CD14-positive monocyte (primary cell): ENCODE results near the gene NPEPL1. TPM values are rescaled to one million over a fixed set of nuclear protein-coding genes. Genes with fewer than 3 reads are reported as not detected.

Source experiments
- DNase-seq, 3 donors: peaks; one replicate each; pipeline ENCODE4 v3.0.0-alpha.2; 2011 to 2022
- H2AFZ ChIP-seq: 2 replicates; pipeline ENCODE4 v1.6.0; 2012; ENCODE audit warnings: mild to moderate bottlenecking, low read depth, low read length, inconsistent platforms; ENCODE audit not compliant: insufficient read depth, poor library complexity, severe bottlenecking
- H3K27ac ChIP-seq, 2 donors: 1 replicate in 1 of 2; 2 replicates in 1 of 2; pipeline ENCODE4 v1.5.1; 2012 to 2013; ENCODE audit warnings: low read length in 2 of 2, control low read depth in 1 of 2, inconsistent platforms in 1 of 2, low read depth in 1 of 2, mild to moderate bottlenecking in 1 of 2
- H3K27me3 ChIP-seq, 2 donors: one replicate each; pipeline versions ENCODE4 v1.6.0 to v1.6.1; 2011 to 2013; ENCODE audit warnings: low read length in 2 of 2; ENCODE audit not compliant: control insufficient read depth in 2 of 2, insufficient read depth in 2 of 2
- H3K36me3 ChIP-seq, 2 donors: replicated peaks in 1 of 2; 1 replicate in 1 of 2; 2 replicates in 1 of 2; pipeline versions ENCODE4 v1.5.1 to v1.6.1; 2012 to 2013; ENCODE audit warnings: low read length in 2 of 2, control low read depth in 1 of 2, inconsistent platforms in 1 of 2, mild to moderate bottlenecking in 1 of 2; ENCODE audit not compliant: insufficient read depth in 2 of 2, control insufficient read depth in 1 of 2
- H3K4me1 ChIP-seq, 2 donors: 1 replicate in 1 of 2; 2 replicates in 1 of 2; pipeline versions ENCODE4 v1.5.1 to v1.6.1; 2012 to 2013; ENCODE audit warnings: low read length in 2 of 2, control low read depth in 1 of 2, inconsistent platforms in 1 of 2, mild to moderate bottlenecking in 1 of 2, moderate library complexity in 1 of 2; ENCODE audit not compliant: insufficient read depth in 2 of 2, control insufficient read depth in 1 of 2
- H3K4me2 ChIP-seq: replicated peaks from 2 replicates; pipeline ENCODE3; 2012; ENCODE audit warnings: low read length, moderate library complexity, mild to moderate bottlenecking; ENCODE audit not compliant: poor library complexity, severe bottlenecking; ENCODE audit errors: extremely low read depth
- H3K4me3 ChIP-seq, 3 experiments: fragments of 200-600 bp in 1 of 3; sonication (generic) in 1 of 3; replicated peaks in 1 of 3; 1 replicate in 2 of 3; 2 replicates in 1 of 3; pipeline ENCODE4 v1.5.1; 2011 to 2013; ENCODE audit warnings: low read length in 3 of 3, mild to moderate bottlenecking in 3 of 3, control low read depth in 2 of 3, low read depth in 2 of 3, inconsistent platforms in 1 of 3, moderate library complexity in 1 of 3
- H3K79me2 ChIP-seq: 2 replicates; pipeline ENCODE4 v1.6.0; 2012; ENCODE audit warnings: mild to moderate bottlenecking, control low read depth, inconsistent platforms, low read length, moderate library complexity; ENCODE audit not compliant: insufficient read depth
- H3K9ac ChIP-seq: 2 replicates; pipeline ENCODE4 v1.6.0; 2017; ENCODE audit warnings: low read length, mild to moderate bottlenecking; ENCODE audit not compliant: insufficient read depth, poor library complexity, severe bottlenecking
- H3K9me3 ChIP-seq, 2 donors: replicated peaks in 1 of 2; 1 replicate in 1 of 2; 2 replicates in 1 of 2; pipeline versions ENCODE4 v1.5.1 to v1.6.1; 2012 to 2013; ENCODE audit warnings: low read length in 2 of 2, control low read depth in 1 of 2; ENCODE audit not compliant: control insufficient read depth in 1 of 2, insufficient read depth in 1 of 2
- H4K20me1 ChIP-seq: 2 replicates; pipeline ENCODE4 v1.6.0; 2012; ENCODE audit warnings: mild to moderate bottlenecking, low read length, control low read depth, moderate library complexity; ENCODE audit not compliant: insufficient read depth
- H3K27ac Mint-ChIP-seq, 7 donors: one replicate each; pipeline ENCODE4 v1.8.0; 2020; ENCODE audit warnings: mild to moderate bottlenecking in 7 of 7, mixed read lengths in 7 of 7, moderate library complexity in 6 of 7, inconsistent platforms in 2 of 7
- H3K27me3 Mint-ChIP-seq, 3 donors: one replicate each; pipeline ENCODE4 v1.8.0; 2021 to 2022; ENCODE audit warnings: low read depth in 3 of 3, mild to moderate bottlenecking in 3 of 3, mixed read lengths in 3 of 3, moderate library complexity in 3 of 3, inconsistent platforms in 1 of 3
- H3K36me3 Mint-ChIP-seq, 2 donors: one replicate each; pipeline ENCODE4 v1.8.0; 2020; ENCODE audit warnings: mixed read lengths in 2 of 2, inconsistent platforms in 1 of 2, mild to moderate bottlenecking in 1 of 2
- H3K4me1 Mint-ChIP-seq: one replicate; pipeline ENCODE4 v1.8.0; 2020; ENCODE audit warnings: mild to moderate bottlenecking, mixed read lengths
- H3K4me3 Mint-ChIP-seq, 2 donors: one replicate each; pipeline ENCODE4 v1.8.0; 2020; ENCODE audit warnings: mild to moderate bottlenecking in 2 of 2, mixed read lengths in 2 of 2, moderate library complexity in 1 of 2
- H3K9me3 Mint-ChIP-seq, 7 donors: one replicate each; pipeline ENCODE4 v1.8.0; 2020 to 2022; ENCODE audit warnings: mixed read lengths in 7 of 7, mild to moderate bottlenecking in 6 of 7, moderate library complexity in 6 of 7, inconsistent platforms in 2 of 7
- CTCF ChIP-seq: fragments of 200-600 bp; IDR thresholded peaks from one replicate; pipeline ENCODE4 v1.8.0; 2022; ENCODE audit warnings: antibody characterized with exemption, mild to moderate bottlenecking
- whole genome bisulfite sequencing: methylation state at CpG from one replicate; pipeline ENCODE4 v1.1.5; 2013; ENCODE audit warnings: missing lambda C conversion rate; ENCODE audit not compliant: insufficient coverage; 5-methylcytosine and 5-hydroxymethylcytosine counted together
- intact Hi-C, 2 donors: fragments of 100-400 bp; cut with micrococcal nuclease; formaldehyde crosslinking; loops; one replicate each; pipeline versions ENCODE4 v1.15.0 to v1.15.1; 2023
- polyA plus RNA-seq, 3 donors: library from polyadenylated mRNA; depleted of rRNA in 1 of 3; unstranded in 2 of 3; stranded (reverse) in 1 of 3; fragments of 300-500 nt in 2 of 3; fragments of >200 nt in 1 of 3; fragmentation: Illumina TruSeq in 2 of 3; gene quantifications; 1 replicate in 2 of 3; 2 replicates in 1 of 3; pipeline ENCODE4 v1.2.3, GENCODE V29; 2012 to 2021

The NPEPL1 gene
- polyA plus RNA-seq, 3 donors = 37.6 to 109 (median 39.6) TPM

- peaks cover 0 to 3% of the 10 kb centered on the region in 2 donors for H3K27me3 ChIP-seq
- no peaks in the 10 kb centered on the region for H3K9me3 ChIP-seq
- H3K9me3 Mint-ChIP-seq = peaks cover 0 to 2% (median 0%) of the 10 kb centered on the region in 7 donors
- peaks cover 17 to 21% (median 20%) of the 10 kb centered on the region in 3 donors for H3K27me3 Mint-ChIP-seq
- no peaks in the 10 kb centered on the region for H3K4me1 ChIP-seq
- intact Hi-C loops = no loop called here
- H3K36me3 Mint-ChIP-seq = no peaks in the 10 kb centered on the region
- H3K79me2 ChIP-seq = no peaks in the 10 kb centered on the region
- no peak overlapping the region for H3K27ac ChIP-seq
- H3K4me3 ChIP-seq = no peak overlapping the region
- no peak overlapping the region for H3K4me2 ChIP-seq
- no peaks in the 10 kb centered on the region for H4K20me1 ChIP-seq
- DNase-seq = no peak
- no peak overlapping the region for H3K27ac Mint-ChIP-seq
- H3K4me1 Mint-ChIP-seq = no peaks in the 10 kb centered on the region
- WGBS = 83% methylated on average over 11 of the region's 11 CpGs
- TF ChIP-seq CTCF = no peak
- no peak overlapping the region for H2AFZ ChIP-seq
- H3K9ac ChIP-seq = no peak overlapping the region
- no peaks in the 10 kb centered on the region for H3K36me3 ChIP-seq
- H3K4me3 Mint-ChIP-seq = no peak overlapping the region
Measured at GRCh38 chr20:58746620-58747019, 54.0 kb downstream of the NPEPL1 start.

GRCh38 chr20:58747211-58747610, 54.6 kb downstream of the NPEPL1 start:
- intact Hi-C loops = no loop called here
- TF ChIP-seq CTCF = no peak
- Histone ChIP-seq H2AFZ (no peak overlapping the region), H3K9me3 (no peaks in the 10 kb centered on the region), H3K4me2 (no peak overlapping the region), H3K27me3 (peaks cover 0 to 3% of the 10 kb centered on the region in 2 donors), H3K9ac (no peak overlapping the region), H3K79me2 (no peaks in the 10 kb centered on the region), H3K4me1 (no peaks in the 10 kb centered on the region), H3K36me3 (no peaks in the 10 kb centered on the region), H4K20me1 (no peaks in the 10 kb centered on the region), H3K27ac (no peak overlapping the region), H3K4me3 (no peak overlapping the region)
- WGBS = 93% methylated on average over 6 of the region's 8 CpGs
- no peaks in the 10 kb centered on the region for H3K4me1 Mint-ChIP-seq
- no peaks in the 10 kb centered on the region for H3K36me3 Mint-ChIP-seq
- peaks cover 17 to 22% (median 19%) of the 10 kb centered on the region in 3 donors for H3K27me3 Mint-ChIP-seq
- H3K9me3 Mint-ChIP-seq = peaks cover 0 to 2% (median 0%) of the 10 kb centered on the region in 7 donors
- no peak overlapping the region for H3K27ac Mint-ChIP-seq
- no peak for DNase-seq
- H3K4me3 Mint-ChIP-seq = no peak overlapping the region
